MCF 10A (cell line): ENCODE results near the gene RPUSD3. TPM values are rescaled to one million over a fixed set of nuclear protein-coding genes. Genes with fewer than 3 reads are reported as not detected.

ENCODE experiments used
- BruUV-seq: library from RNA; stranded (reverse); fragments of 400-500 nt; replicated peaks from 2 replicates; lab custom pipeline; 2021; lab: Mats Ljungman, UMichigan
- CTCF ChIA-PET: fragments of 300-600 bp; sonication (Branson Sonifier 250); formaldehyde crosslinking; extraction: SDS; loops from one replicate; lab custom pipeline; 2021; ENCODE audit warnings: antibody characterized with exemption, inconsistent platforms; lab: Yijun Ruan, JAX
- POLR2A ChIA-PET: fragments of 300-600, 350-650 bp; sonication (Branson Sonifier 250); formaldehyde crosslinking; extraction: SDS; loops from one replicate; lab custom pipeline; 2020; ENCODE audit warnings: antibody characterized with exemption, inconsistent platforms; lab: Yijun Ruan, JAX
- DNase-seq: peaks from one replicate; pipeline ENCODE4 v3.0.0-alpha.2; 2018; ENCODE audit not compliant: unreplicated experiment
- H3K27ac Mint-ChIP-seq: one replicate; pipeline ENCODE4 v1.8.0; 2022; ENCODE audit warnings: mild to moderate bottlenecking, low read depth, mixed read lengths; ENCODE audit not compliant: unreplicated experiment
- H3K27me3 Mint-ChIP-seq: one replicate; pipeline ENCODE4 v1.8.0; 2022; ENCODE audit warnings: mixed read lengths; ENCODE audit not compliant: insufficient read depth, unreplicated experiment
- H3K36me3 Mint-ChIP-seq: one replicate; pipeline ENCODE4 v1.8.0; 2022; ENCODE audit warnings: mild to moderate bottlenecking, moderate library complexity, mixed read lengths; ENCODE audit not compliant: insufficient read depth, unreplicated experiment
- H3K4me1 Mint-ChIP-seq: one replicate; pipeline ENCODE4 v1.8.0; 2022; ENCODE audit warnings: mixed read lengths; ENCODE audit not compliant: insufficient read depth, unreplicated experiment
- H3K4me3 Mint-ChIP-seq: one replicate; pipeline ENCODE4 v1.8.0; 2022; ENCODE audit warnings: mild to moderate bottlenecking, moderate library complexity, mixed read lengths; ENCODE audit not compliant: unreplicated experiment
- H3K9me3 Mint-ChIP-seq: one replicate; pipeline ENCODE4 v1.8.0; 2022; ENCODE audit warnings: mixed read lengths; ENCODE audit not compliant: unreplicated experiment
- intact Hi-C: fragments of 100-400 bp; cut with micrococcal nuclease; formaldehyde crosslinking; loops from 2 replicates; pipeline ENCODE4 v1.14.1; 2022
- total RNA-seq: library from RNA; stranded (reverse); gene quantifications from 2 replicates; pipeline ENCODE4 v1.2.3, GENCODE V29; 2022
- TF ChIP-seq, protein P1 (sequence below): fragments of 200-600 bp; IDR thresholded peaks from one replicate; pipeline ENCODE4 v1.8.0; 2022; ENCODE audit warnings: antibody characterized with exemption, mild to moderate bottlenecking; ENCODE audit not compliant: unreplicated experiment

Gene RPUSD3
- total RNA-seq, 1 experiment from 2014 or later: 40.7 TPM

DNA sequence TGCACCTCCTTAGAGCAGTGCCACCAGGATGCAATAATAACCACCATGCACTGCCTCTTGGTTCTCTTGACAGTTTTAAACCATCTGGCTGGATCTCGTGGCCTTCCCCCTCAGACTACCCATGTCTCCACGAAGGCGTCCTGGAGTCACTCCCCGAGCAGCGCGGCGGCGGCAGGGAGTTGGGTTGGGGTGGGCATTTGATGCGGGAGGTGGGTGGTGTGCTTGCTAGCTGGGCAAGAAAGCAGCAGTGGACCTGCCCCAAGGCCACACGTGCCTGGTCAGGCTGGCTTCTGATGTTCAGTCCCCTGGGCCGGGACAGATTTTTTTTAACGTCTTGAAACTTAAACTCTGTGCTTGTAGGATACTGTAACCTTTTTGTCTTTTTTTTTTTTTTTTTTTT, 37.7 kb downstream of the RPUSD3 start:
- Mint-ChIP-seq H3K27me3 (no peaks in the 10 kb centered on the region), H3K36me3 (peaks cover 59% of the 10 kb centered on the region), H3K4me1 (peaks cover 17% of the 10 kb centered on the region), H3K27ac (no peak overlapping the region), H3K4me3 (no peak overlapping the region), H3K9me3 (no peaks in the 10 kb centered on the region)
- no TSS peak for BruUV-seq
- TF ChIP-seq, protein P1, sequence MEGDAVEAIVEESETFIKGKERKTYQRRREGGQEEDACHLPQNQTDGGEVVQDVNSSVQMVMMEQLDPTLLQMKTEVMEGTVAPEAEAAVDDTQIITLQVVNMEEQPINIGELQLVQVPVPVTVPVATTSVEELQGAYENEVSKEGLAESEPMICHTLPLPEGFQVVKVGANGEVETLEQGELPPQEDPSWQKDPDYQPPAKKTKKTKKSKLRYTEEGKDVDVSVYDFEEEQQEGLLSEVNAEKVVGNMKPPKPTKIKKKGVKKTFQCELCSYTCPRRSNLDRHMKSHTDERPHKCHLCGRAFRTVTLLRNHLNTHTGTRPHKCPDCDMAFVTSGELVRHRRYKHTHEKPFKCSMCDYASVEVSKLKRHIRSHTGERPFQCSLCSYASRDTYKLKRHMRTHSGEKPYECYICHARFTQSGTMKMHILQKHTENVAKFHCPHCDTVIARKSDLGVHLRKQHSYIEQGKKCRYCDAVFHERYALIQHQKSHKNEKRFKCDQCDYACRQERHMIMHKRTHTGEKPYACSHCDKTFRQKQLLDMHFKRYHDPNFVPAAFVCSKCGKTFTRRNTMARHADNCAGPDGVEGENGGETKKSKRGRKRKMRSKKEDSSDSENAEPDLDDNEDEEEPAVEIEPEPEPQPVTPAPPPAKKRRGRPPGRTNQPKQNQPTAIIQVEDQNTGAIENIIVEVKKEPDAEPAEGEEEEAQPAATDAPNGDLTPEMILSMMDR: no peak
- intact Hi-C loops: no loop called here
- POLR2A ChIA-PET: interaction anchor here (1.7 to 3.9 kb wide), 3 partner anchors 13 to 38 kb away, joined by 3 to 23 read pairs (median 9); partner anchors contain the start of genes ARPC4, RPUSD3 and TADA3
- CTCF ChIA-PET: interaction anchor here (0.6 to 2.8 kb wide), 2 partner anchors 11 to 140 kb away, joined by 3 to 10 read pairs; no protein-coding TSS in a partner anchor
- DNase-seq: no peak

DNA sequence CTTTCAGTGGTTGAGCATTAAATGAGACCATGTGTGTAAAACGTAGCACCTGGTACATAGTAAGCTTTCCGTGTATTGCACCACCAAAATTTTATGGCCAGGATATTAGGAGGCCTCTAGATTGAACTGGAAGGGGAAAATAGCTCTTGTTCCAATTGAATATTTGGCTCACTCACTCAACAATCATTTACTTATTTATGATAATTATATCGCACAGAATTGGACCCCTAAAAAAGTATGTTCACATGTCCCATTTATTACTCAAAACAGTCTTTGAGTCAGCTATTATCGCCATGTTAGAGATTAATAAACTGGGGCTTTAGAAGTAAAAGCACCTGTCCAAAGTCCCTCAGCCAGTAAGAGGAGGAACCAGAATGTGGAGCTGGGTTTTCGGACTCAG, 38.8 kb downstream of the RPUSD3 start:
- H3K4me3 Mint-ChIP-seq: no peak overlapping the region
- ChIA-PET CTCF (interaction anchor here (0.6 to 1.0 kb wide), 6 partner anchors 13 to 411 kb away, joined by 3 to 5 read pairs (median 3); partner anchors contain the start of genes ARPC4 and TADA3), POLR2A (interaction anchor here (0.6 to 2.4 kb wide), 5 partner anchors 12 to 165 kb away, joined by 3 to 9 read pairs (median 4); partner anchors contain the start of genes ARPC4 and RPUSD3)
- no peak overlapping the region for H3K27ac Mint-ChIP-seq
- no TSS peak for BruUV-seq
- TF ChIP-seq, protein P1: no peak
- peaks cover 9% of the 10 kb centered on the region for H3K4me1 Mint-ChIP-seq
- intact Hi-C loops: no loop called here
- H3K27me3 Mint-ChIP-seq: no peaks in the 10 kb centered on the region
- DNase-seq: no peak
- H3K9me3 Mint-ChIP-seq: no peaks in the 10 kb centered on the region
- peaks cover 63% of the 10 kb centered on the region for H3K36me3 Mint-ChIP-seq

DNA sequence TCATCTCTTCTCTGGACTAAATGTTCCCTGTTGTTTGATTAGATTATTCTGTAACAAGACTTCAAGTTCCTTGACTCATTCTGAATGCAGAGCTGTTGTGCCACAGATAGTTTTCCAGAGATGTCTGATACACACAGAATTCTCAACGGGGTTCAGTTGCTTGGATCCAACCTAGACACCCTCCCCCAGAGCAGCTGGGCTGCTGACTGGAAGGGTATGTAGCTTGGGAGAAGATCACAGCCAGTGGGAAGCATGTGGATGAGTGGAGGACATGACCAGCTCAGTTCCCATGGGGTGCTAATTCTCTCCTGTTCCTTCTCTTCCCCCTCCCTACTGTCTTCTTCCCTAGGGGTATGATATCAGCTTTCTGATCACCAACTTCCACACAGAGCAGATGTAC, 40.3 kb downstream of the RPUSD3 start:
- Mint-ChIP-seq H3K27ac (peak overlapping the region; percentile 41), H3K36me3 (peaks cover 78% of the 10 kb centered on the region)
- POLR2A ChIA-PET: interaction anchor here (2.4 kb wide), 1 partner anchor 10 kb away, joined by 9 read pairs; the partner anchor contains the start of gene ARPC4

DNA sequence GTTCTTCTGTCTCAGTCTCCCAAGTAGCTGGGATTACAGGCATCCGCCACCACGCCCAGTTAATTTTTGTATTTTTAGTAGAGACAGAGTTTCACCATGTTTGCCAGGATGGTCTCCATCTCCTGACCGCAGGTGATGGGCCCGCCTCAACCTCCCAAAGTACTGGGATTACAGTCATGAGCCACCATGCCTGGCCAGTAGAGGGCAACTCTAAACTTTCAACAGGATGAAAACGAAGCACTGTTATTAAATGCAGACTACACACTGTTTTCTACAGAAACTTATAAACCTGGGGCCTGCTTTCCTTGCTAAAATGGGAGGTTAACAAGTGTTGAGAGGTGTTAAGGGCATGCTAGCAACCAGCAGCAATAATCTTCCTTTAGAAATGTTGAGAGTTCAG, 43.3 kb downstream of the RPUSD3 start:
- Mint-ChIP-seq H3K4me1 (peaks cover under 1% of the 10 kb centered on the region), H3K9me3 (no peaks in the 10 kb centered on the region), H3K27me3 (no peaks in the 10 kb centered on the region), H3K4me3 (no peak overlapping the region), H3K36me3 (peaks cover 98% of the 10 kb centered on the region), H3K27ac (no peak overlapping the region)
- TF ChIP-seq, protein P1: no peak
- intact Hi-C loops: no loop called here
- ChIA-PET POLR2A (no interaction called here), CTCF (interaction anchor here (0.6 to 1.0 kb wide), 4 partner anchors 9 to 394 kb away, joined by 3 to 5 read pairs (median 4); no protein-coding TSS in a partner anchor)
- DNase-seq: no peak
- no TSS peak for BruUV-seq

More for the DNA sequence above, 40.3 kb downstream of the RPUSD3 start:
- Mint-ChIP-seq H3K27me3 (no peaks in the 10 kb centered on the region), H3K9me3 (no peaks in the 10 kb centered on the region), H3K4me3 (no peak overlapping the region), H3K4me1 (no peaks in the 10 kb centered on the region)
- DNase-seq: no peak
- CTCF ChIA-PET: interaction anchor here (0.5 to 1.4 kb wide), 4 partner anchors 87 to 379 kb away, joined by 3 to 6 read pairs (median 3); no protein-coding TSS in a partner anchor
- intact Hi-C loops: no loop called here
- no TSS peak for BruUV-seq
- TF ChIP-seq, protein P1: no peak
